GM18951 (cell line): Measurements from ENCODE around the gene GLE1.

ENCODE experiments used
- POLR2A ChIP-seq: IDR thresholded peaks from 4 replicates; pipeline ENCODE4 v1.6.1; 2011; ENCODE audit warnings: mild to moderate bottlenecking; ENCODE audit not compliant: insufficient read length, insufficient read depth; ENCODE audit errors: extremely low read depth
- in situ Hi-C: fragments of 300-500 bp; cut with MboI; formaldehyde crosslinking; loops from one replicate; pipeline ENCODE4 v1.12.0; 2022; ENCODE audit warnings: low sequenced_read_pairs, mixed read lengths, inconsistent platforms; ENCODE audit not compliant: unreplicated experiment

Gene GLE1

DNA sequence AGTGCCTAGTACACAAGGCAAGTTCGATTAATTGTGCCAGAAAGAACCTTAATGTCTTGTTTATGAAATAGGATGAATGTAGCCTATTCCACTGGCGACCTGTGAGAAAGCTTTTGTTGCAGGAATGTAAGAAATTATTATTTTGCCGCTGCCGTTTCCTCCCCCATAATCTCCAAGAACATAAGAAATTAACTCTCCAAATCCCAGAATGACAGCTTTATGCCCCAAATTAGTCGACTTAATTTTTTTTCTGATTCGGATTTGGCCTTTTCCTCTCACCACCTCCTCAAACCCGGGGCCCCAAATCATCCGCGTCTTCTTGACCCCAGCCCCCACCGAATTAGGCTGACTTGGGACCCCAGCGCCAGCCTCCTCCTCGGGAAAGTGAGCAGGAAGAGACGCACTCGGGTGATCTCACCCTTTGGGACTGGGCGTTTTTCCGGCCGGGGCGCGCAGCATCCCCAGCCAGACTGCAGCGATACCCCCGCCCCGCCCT lies 47.2 kb downstream of the GLE1 start:
- in situ Hi-C loops: no loop called here
- no peak for TF ChIP-seq POLR2A

DNA sequence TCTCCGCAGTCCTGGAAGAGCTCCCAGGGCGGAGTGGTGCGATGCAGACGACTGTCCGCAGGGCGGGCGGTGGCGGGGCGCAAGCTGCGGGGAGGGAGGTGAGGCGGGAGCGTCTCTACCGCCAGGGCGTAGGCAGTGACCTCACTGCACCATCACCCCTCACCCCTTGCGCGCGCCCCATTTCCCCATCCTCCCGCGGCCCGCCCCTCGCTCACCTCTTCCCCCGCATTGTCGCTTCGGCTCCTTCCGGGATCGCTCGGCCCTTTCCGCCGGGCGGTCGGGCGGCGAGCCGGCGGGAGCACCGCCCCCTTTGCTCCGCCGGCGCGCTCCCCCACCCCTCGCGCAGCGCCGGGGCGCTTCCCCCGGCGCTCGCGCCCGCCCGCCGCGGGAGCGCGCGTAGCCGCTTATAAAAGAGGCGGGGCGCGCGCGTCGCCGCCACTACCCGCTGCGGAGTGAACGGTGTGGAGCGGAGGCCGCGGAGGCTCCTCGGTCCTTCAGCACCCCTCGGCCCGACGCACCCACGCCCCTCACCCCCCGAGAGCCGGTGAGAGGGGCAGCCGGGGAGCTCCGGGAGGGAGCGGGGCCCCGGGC lies 47.7 kb downstream of the GLE1 start, which contains the start of gene SPTAN1:
TSS of gene SPTAN1 (plus strand) at position 435 of the 591 bp plus-strand sequence. CDS start 14,154 bp downstream, outside the sequence.
- TF ChIP-seq POLR2A: peak; percentile 100
- in situ Hi-C loops: no loop called here

- in situ Hi-C loops: no loop called here
- TF ChIP-seq POLR2A: no peak
Measured at GRCh38 chr9:128552744-128553440, 48.4 kb downstream of the GLE1 start.

- in situ Hi-C loops: no loop called here
- no peak for TF ChIP-seq POLR2A
Measured at GRCh38 chr9:128553728-128554127, 49.2 kb downstream of the GLE1 start.

DNA sequence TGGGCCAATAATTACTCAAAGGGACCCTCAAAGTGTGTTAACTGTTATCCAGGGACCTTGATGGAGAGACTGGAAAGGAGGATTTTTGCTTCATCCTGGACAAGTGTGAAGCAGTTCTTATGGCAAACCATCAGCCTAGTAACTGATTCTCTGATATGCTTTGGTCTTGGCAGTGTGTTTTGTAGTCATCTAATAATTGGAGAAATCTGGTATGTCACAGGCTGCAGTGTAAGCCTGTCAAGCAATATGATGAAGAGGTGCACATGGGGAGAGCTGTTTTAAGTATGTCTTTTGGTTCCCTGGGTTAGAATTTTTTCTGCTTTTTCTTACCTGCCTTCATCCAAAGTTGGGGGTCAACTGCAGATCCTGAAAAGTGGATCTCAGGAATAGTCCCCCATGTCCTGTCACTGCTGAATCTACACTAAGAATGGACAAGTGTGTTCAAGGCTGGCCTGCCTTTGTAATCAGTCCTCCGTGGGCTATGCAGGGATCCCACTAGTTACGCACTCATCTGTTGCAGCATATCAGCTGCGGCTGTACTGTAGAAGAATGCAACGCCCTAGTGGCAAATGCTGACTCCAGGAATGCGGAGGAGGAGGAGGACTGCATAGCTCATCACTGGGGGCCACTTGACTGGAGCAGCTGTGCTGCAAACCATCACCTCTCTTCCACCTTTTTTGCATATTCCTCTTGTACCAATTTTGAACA lies 49.8 kb downstream of the GLE1 start:
- in situ Hi-C loops: no loop called here
- no peak for TF ChIP-seq POLR2A

GRCh38 chr9:128555180-128555721 lies 50.7 kb downstream of the GLE1 start:
- in situ Hi-C loops: no loop called here
- TF ChIP-seq POLR2A: no peak

DNA sequence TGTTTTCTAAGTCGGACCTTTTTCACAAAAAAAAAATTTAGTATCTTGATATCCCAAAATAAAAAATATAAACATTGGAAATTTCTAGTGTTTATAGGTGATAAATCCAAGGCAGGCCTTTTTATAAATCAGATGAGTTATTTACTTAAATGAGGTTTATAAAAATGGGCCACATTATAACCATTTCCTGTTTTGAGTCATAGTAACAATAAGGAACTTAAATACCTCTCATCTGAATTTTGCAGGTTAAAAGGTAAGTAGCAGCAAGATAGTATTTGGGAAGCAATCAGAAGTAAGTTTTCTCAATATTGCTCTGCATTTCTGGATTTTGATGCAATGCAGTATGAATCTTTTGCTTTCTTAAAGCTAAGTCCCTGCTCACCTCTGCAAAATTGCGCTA lies 51.8 kb downstream of the GLE1 start:
- TF ChIP-seq POLR2A: no peak
- in situ Hi-C loops: no loop called here

GRCh38 chr9:128556926-128557634 lies 52.6 kb downstream of the GLE1 start:
- in situ Hi-C loops: no loop called here
- no peak for TF ChIP-seq POLR2A

GRCh38 chr9:128558431-128559310 lies 54.2 kb downstream of the GLE1 start:
- peak; percentile 19 for TF ChIP-seq POLR2A
- in situ Hi-C loops: no loop called here

- in situ Hi-C loops: no loop called here
- TF ChIP-seq POLR2A: no peak
Measured at GRCh38 chr9:128565578-128565977, 61.1 kb downstream of the GLE1 start.

DNA sequence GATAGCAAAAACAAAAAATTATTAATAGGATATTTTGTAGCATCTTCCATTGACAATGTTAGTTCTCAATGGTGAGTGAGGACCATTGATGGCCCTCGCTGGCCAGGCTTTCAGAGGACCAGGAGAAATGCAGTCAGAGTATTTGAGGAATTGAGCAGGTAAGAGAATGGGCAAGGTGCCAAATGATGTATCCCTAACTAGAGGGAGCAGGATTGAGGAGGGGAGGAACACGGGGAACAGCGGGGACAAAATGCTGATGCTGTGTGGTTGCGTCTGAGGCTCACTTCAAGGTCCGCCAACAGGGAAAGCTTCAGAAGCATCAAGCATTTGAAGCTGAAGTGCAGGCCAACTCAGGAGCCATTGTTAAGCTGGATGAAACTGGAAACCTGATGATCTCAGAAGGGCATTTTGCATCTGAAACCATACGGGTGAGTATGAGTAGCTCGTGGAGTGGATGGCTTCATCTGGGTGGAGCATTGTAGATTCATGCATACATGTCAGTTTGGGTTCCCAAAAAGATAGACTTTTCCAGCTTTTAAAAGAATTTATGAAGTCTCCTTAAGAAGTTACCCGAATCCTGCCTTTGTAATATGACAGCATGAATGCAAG lies 64.1 kb downstream of the GLE1 start:
- no peak for TF ChIP-seq POLR2A
- in situ Hi-C loops: no loop called here

GRCh38 chr9:128575469-128575868 lies 71.0 kb downstream of the GLE1 start:
- in situ Hi-C loops: no loop called here
- TF ChIP-seq POLR2A: no peak

- in situ Hi-C loops: no loop called here
Measured at GRCh38 chr9:128575916-128576315, 71.4 kb downstream of the GLE1 start.

More at GRCh38 chr9:128575916-128576315, 71.4 kb downstream of the GLE1 start:
- no peak for TF ChIP-seq POLR2A
